ENCODE measurements around the gene APH1B.
A peak's percentile ranks its signal among the peaks of the same experiment; 100 is the strongest.

Gene APH1B

GRCh38 chr15:63251701-63252100, 25.7 kb upstream of the APH1B start:
- DNase-seq (ENCODE audit: insufficient read length, low spot score) (no peak), FAIRE-seq (no peak)

- DNase-seq (ENCODE audit: insufficient read length, low spot score) (no peak), FAIRE-seq (no peak)
Observed at GRCh38 chr15:63252292-63252691, 25.1 kb upstream of the APH1B start.

- FAIRE-seq (no peak), DNase-seq (ENCODE audit: insufficient read length, low spot score) (no peak)
Observed at GRCh38 chr15:63254991-63255390, 22.4 kb upstream of the APH1B start.

- no peak for DNase-seq (ENCODE audit: insufficient read length, low spot score)
- no peak for FAIRE-seq
Observed at GRCh38 chr15:63255489-63255990, 21.9 kb upstream of the APH1B start.

GRCh38 chr15:63256433-63257274, 20.8 kb upstream of the APH1B start:
- DNase-seq (ENCODE audit: insufficient read length, low spot score) (peak; percentile 74), FAIRE-seq (no peak)

GRCh38 chr15:63258658-63259057, 18.7 kb upstream of the APH1B start:
- no peak for FAIRE-seq
- no peak for DNase-seq (ENCODE audit: insufficient read length, low spot score)

- FAIRE-seq (no peak), DNase-seq (ENCODE audit: insufficient read length, low spot score) (no peak)
Observed at GRCh38 chr15:63260791-63261190, 16.6 kb upstream of the APH1B start.

GRCh38 chr15:63261311-63261710, 16.1 kb upstream of the APH1B start:
- no peak for DNase-seq (ENCODE audit: insufficient read length, low spot score)
- no peak for FAIRE-seq

- FAIRE-seq, result no peak
- DNase-seq (ENCODE audit: insufficient read length, low spot score), result no peak
Observed at GRCh38 chr15:63263519-63263918, 13.9 kb upstream of the APH1B start.

GRCh38 chr15:63264688-63265293, 12.6 kb upstream of the APH1B start:
- DNase-seq (ENCODE audit: insufficient read length, low spot score) (no peak), FAIRE-seq (no peak)

GRCh38 chr15:63274427-63274826, 3.0 kb upstream of the APH1B start:
- DNase-seq (ENCODE audit: insufficient read length, low spot score) (no peak), FAIRE-seq (no peak)

- DNase-seq (ENCODE audit: insufficient read length, low spot score), result no peak
- FAIRE-seq, result no peak
Observed at GRCh38 chr15:63276342-63277037, 915 bp upstream of the APH1B start.

GRCh38 chr15:63277893-63278456, 570 bp downstream of the APH1B start:
- DNase-seq (ENCODE audit: insufficient read length, low spot score) (no peak), FAIRE-seq (no peak)

- FAIRE-seq (no peak), DNase-seq (ENCODE audit: insufficient read length, low spot score) (no peak)
Observed at GRCh38 chr15:63283126-63283525, 5.7 kb downstream of the APH1B start.

GRCh38 chr15:63284335-63284734, 6.9 kb downstream of the APH1B start:
- FAIRE-seq (peak; percentile 74), DNase-seq (ENCODE audit: insufficient read length, low spot score) (no peak)

GRCh38 chr15:63287109-63287508, 9.7 kb downstream of the APH1B start:
- FAIRE-seq (no peak), DNase-seq (ENCODE audit: insufficient read length, low spot score) (no peak)

- no peak for DNase-seq (ENCODE audit: insufficient read length, low spot score)
- FAIRE-seq, result no peak
Observed at GRCh38 chr15:63288342-63288741, 10.9 kb downstream of the APH1B start.

GRCh38 chr15:63288778-63289378, 11.5 kb downstream of the APH1B start:
- peak; percentile 43 for DNase-seq (ENCODE audit: insufficient read length, low spot score)
- FAIRE-seq, result no peak

- DNase-seq (ENCODE audit: insufficient read length, low spot score) (no peak), FAIRE-seq (no peak)
Observed at GRCh38 chr15:63291507-63291906, 14.1 kb downstream of the APH1B start.

- FAIRE-seq (no peak), DNase-seq (ENCODE audit: insufficient read length, low spot score) (no peak)
Observed at GRCh38 chr15:63292241-63292640, 14.8 kb downstream of the APH1B start.

- DNase-seq (ENCODE audit: insufficient read length, low spot score) (no peak), FAIRE-seq (no peak)
Observed at GRCh38 chr15:63292771-63293170, 15.4 kb downstream of the APH1B start.

Data from HTR-8/SVneo (cell line).